GM19035 (cell line): ENCODE results near the gene LRRC47.

ENCODE experiments used
- ATAC-seq: cut with Tn5 transposase; IDR thresholded peaks from one replicate; pipeline ENCODE4 v1.9.1; 2021; ENCODE audit not compliant: unreplicated experiment

The LRRC47 gene

GRCh38 chr1:3796215-3797061, at the start of gene LRRC47:
Gene LRRC47 (minus strand): TSS chr1:3796498. CDS start chr1:3796476, 22 bp downstream.
- ATAC-seq = peak; percentile 96

DNA sequence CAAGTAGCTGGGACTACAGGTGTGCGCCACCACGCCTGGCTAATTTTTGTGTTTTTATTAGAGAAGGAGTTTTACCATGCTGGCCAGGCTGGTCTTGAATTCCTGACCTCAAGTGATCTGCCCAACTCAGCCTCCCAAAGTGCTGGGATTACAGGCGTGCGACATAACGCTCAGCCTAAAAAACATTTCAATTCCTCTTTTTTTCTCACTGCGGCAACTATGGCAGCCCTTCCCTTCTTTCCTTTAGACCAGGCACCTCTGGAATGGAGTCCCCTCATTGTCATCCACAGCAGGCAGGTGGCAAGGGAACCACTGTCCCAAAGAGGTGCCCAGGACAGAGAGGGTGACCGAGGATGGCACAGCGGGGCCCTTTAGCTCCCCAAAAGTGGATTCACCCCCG, 46.6 kb upstream of the LRRC47 start:
- ATAC-seq = no peak

DNA sequence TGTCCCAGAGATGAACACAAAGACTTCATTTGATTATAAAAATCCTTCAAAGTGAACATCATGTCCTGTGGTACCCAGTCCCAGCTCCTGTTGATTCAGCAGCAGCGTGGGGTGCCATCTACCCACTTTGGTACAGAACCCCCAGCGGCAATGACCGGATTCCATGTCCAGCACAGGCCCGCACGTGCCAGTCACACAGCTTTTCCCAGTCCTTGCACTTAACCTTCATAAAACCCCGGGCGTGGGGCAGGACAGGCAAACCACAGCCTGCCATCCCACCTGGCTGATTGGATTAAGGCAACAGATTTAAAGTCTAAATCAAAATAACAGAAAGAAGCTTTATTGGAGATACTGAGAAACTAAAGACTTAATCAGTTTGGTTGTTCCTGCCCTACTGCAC, 45.2 kb upstream of the LRRC47 start:
- no peak for ATAC-seq

GRCh38 chr1:3838788-3839187, 42.5 kb upstream of the LRRC47 start:
- no peak for ATAC-seq

- no peak for ATAC-seq
Measured at GRCh38 chr1:3837685-3838084, 41.4 kb upstream of the LRRC47 start.

- ATAC-seq = no peak
Measured at GRCh38 chr1:3837200-3837599, 40.9 kb upstream of the LRRC47 start.

GRCh38 chr1:3836421-3836820, 40.1 kb upstream of the LRRC47 start:
- ATAC-seq = no peak

DNA sequence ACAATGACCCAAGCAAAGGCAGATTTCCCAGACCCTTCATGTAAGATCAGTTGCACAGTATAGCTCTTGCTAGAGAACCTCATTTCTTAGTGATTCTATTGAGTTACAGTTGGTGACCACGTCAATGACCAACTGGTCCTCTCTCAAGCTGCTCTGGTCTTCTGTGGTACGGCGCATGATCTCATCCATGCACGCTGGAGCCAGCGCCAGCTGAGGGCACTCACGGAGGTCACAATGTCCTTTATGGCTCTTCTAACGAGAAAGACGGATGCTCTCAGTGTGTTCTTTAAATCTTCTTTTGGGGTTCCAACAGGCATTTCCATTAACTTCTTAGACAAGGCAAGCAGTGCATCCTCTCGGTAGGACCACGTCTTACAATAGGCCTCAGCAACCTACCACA, 38.4 kb upstream of the LRRC47 start:
- ATAC-seq = no peak

DNA sequence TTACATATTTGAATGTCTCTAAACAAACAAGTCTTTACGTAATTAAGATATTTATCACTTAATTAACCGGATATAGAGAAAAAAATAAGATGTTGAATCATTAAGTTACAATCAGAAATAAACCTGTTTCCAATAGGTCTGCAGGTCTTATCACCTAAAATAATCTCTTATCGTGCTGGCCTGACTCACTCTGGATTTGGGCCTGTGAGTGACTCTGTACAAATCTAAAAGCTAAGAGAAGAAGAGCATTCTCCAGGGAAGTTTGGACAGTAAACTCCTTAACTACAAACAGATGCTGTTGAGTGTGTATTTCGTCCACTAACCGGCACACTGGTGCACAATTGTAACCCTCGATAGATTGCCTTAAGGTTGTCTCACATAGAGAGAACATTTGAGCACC, 35.4 kb upstream of the LRRC47 start:
- no peak for ATAC-seq

GRCh38 chr1:3828391-3828790, 32.1 kb upstream of the LRRC47 start:
- ATAC-seq = no peak

- ATAC-seq = no peak
Measured at GRCh38 chr1:3827813-3828307, 31.6 kb upstream of the LRRC47 start.

- no peak for ATAC-seq
Measured at GRCh38 chr1:3825356-3825755, 29.1 kb upstream of the LRRC47 start.

- ATAC-seq = no peak
Measured at GRCh38 chr1:3824650-3825049, 28.4 kb upstream of the LRRC47 start.

GRCh38 chr1:3822421-3822820, 26.1 kb upstream of the LRRC47 start:
- ATAC-seq = no peak

GRCh38 chr1:3821908-3822307, 25.6 kb upstream of the LRRC47 start:
- ATAC-seq = no peak

GRCh38 chr1:3821447-3821846, 25.1 kb upstream of the LRRC47 start:
- ATAC-seq = no peak

GRCh38 chr1:3821004-3821403, 24.7 kb upstream of the LRRC47 start:
- no peak for ATAC-seq

DNA sequence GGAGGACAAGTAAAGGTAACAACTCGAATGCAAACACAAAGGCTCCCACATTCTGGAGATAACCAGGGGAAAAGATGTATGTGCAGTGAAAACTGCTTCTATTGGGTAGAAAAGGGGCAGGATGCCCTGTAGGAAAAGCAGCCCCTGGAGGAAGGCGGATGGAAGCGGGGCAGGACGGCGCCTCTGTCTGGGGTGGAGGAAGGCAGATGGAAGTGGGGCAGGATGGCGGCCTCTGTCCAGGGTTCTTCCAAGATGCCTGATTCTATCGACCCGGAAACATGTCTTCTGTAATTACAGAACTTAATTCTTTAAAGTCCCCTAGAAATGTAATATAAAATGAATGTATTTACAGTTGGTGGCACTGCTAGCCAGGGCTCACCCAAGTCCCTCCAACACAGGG, 24.0 kb upstream of the LRRC47 start:
- ATAC-seq = no peak

DNA sequence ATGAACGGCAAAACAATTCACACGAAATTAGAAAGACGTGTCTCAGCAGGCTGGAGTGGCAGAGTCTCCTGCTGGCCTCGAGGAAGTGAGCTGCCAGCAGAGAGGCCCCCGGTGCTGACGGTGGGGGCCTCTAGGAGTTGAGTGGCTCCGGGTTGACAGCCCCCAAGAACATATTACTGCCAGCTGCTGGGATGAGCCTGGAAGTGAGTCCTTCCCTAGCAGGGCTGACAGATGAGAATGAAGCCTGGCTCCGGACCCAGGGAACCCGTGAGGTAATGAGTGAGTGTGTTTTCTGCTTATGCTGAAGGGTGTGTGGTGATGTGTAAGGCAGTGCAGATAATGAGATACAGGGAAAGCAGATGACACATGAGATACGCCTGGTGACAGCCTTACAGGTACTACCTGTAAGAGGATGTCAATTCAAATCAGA, 23.5 kb upstream of the LRRC47 start:
- ATAC-seq = no peak

GRCh38 chr1:3817821-3818597, 21.7 kb upstream of the LRRC47 start:
- no peak for ATAC-seq

DNA sequence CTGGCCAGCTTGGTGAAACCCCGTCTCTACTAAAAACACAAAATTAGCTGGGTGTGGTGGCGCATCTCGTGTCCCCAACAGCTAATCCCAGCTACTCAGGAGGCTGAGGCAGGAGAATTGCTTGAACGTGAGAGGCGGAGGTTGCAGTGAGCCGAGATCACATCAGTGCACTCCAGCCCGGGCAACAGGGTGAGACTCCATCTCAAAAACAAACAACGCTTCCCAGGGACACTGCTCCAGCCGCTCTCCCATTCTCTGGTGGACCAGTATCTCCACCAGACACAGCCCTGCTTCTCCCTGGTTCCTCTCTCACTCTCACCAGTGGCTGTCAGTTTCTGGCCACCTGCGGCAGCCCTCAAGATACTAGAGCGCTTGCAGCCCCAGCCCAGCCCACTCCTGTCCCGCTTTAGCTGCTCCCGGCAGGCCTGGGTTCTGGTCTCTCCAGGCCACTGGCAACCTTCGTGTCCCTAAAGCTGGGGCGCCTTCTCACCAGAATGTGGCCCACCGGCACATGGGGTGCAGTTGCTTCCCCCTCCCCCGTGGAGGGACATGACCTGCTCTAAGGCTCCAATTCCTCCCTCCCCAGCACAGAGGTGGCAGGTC, 20.9 kb upstream of the LRRC47 start:
- no peak for ATAC-seq
